ENCODE results near the gene TOMM20.
"Not testable (repeated sequence)": the region's sequence is repeated elsewhere in the genome, so short reads cannot be mapped to it uniquely, and the experiment has no call there.

TOMM20 gene

GRCh38 chr1:235093013-235093695, 35.5 kb downstream of the TOMM20 start:
- H3K4me3 ChIP-seq (replicated peaks; ENCODE audit: low read depth, low read length): no peak overlapping the region
- no peak for DNase-seq (ENCODE audit: extremely low read depth, insufficient read length)

GRCh38 chr1:235092415-235092814, 36.2 kb downstream of the TOMM20 start:
- not testable (repeated sequence) for H3K36me3 ChIP-seq (ENCODE audit: control insufficient read depth, insufficient read depth, low read length); DNase-seq (ENCODE audit: extremely low read depth, insufficient read length); H3K27me3 ChIP-seq (replicated peaks; ENCODE audit: control insufficient read depth, insufficient read depth, low read length); H3K4me3 ChIP-seq (replicated peaks; ENCODE audit: low read depth, low read length)

More at GRCh38 chr1:235093013-235093695, 35.5 kb downstream of the TOMM20 start:
- Histone ChIP-seq H3K36me3 (ENCODE audit: control insufficient read depth, insufficient read depth, low read length) (no peaks in the 10 kb centered on the region), H3K27me3 (replicated peaks; ENCODE audit: control insufficient read depth, insufficient read depth, low read length) (no peaks in the 10 kb centered on the region; the same call in 1 of the 2 replicates)
- TF ChIP-seq CTCF (IDR thresholded peaks at IDR 0.05; ENCODE audit: insufficient read depth, low read length, poor library complexity, severe bottlenecking): no peak

GRCh38 chr1:235092045-235092406, 36.6 kb downstream of the TOMM20 start:
- not testable (repeated sequence) for H3K36me3 ChIP-seq (ENCODE audit: control insufficient read depth, insufficient read depth, low read length); H3K4me3 ChIP-seq (replicated peaks; ENCODE audit: low read depth, low read length); H3K27me3 ChIP-seq (replicated peaks; ENCODE audit: control insufficient read depth, insufficient read depth, low read length); DNase-seq (ENCODE audit: extremely low read depth, insufficient read length)

GRCh38 chr1:235091319-235092044, 37.2 kb downstream of the TOMM20 start:
- DNase-seq (ENCODE audit: extremely low read depth, insufficient read length); H3K27me3 ChIP-seq (replicated peaks; ENCODE audit: control insufficient read depth, insufficient read depth, low read length); H3K4me3 ChIP-seq (replicated peaks; ENCODE audit: low read depth, low read length); H3K36me3 ChIP-seq (ENCODE audit: control insufficient read depth, insufficient read depth, low read length): not testable (repeated sequence)

GRCh38 chr1:235090406-235091069, 38.1 kb downstream of the TOMM20 start:
- Histone ChIP-seq H3K4me3 (replicated peaks; ENCODE audit: low read depth, low read length) (no peak overlapping the region), H3K27me3 (replicated peaks; ENCODE audit: control insufficient read depth, insufficient read depth, low read length) (no peaks in the 10 kb centered on the region), H3K36me3 (ENCODE audit: control insufficient read depth, insufficient read depth, low read length) (no peaks in the 10 kb centered on the region)
- TF ChIP-seq CTCF (IDR thresholded peaks at IDR 0.05; ENCODE audit: insufficient read depth, low read length, poor library complexity, severe bottlenecking): no peak
- no peak for DNase-seq (ENCODE audit: extremely low read depth, insufficient read length)

- TF ChIP-seq CTCF (IDR thresholded peaks at IDR 0.05; ENCODE audit: insufficient read depth, low read length, poor library complexity, severe bottlenecking): no peak
- Histone ChIP-seq H3K4me3 (replicated peaks; ENCODE audit: low read depth, low read length) (no peak overlapping the region), H3K27me3 (replicated peaks; ENCODE audit: control insufficient read depth, insufficient read depth, low read length) (no peaks in the 10 kb centered on the region), H3K36me3 (ENCODE audit: control insufficient read depth, insufficient read depth, low read length) (no peaks in the 10 kb centered on the region)
- DNase-seq (ENCODE audit: extremely low read depth, insufficient read length): no peak
Measured at GRCh38 chr1:235088907-235089306, 39.7 kb downstream of the TOMM20 start.

- TF ChIP-seq CTCF (IDR thresholded peaks at IDR 0.05; ENCODE audit: insufficient read depth, low read length, poor library complexity, severe bottlenecking): no peak
- Histone ChIP-seq H3K36me3 (ENCODE audit: control insufficient read depth, insufficient read depth, low read length) (no peaks in the 10 kb centered on the region), H3K4me3 (replicated peaks; ENCODE audit: low read depth, low read length) (no peak overlapping the region), H3K27me3 (replicated peaks; ENCODE audit: control insufficient read depth, insufficient read depth, low read length) (no peaks in the 10 kb centered on the region)
- DNase-seq (ENCODE audit: extremely low read depth, insufficient read length): no peak
Measured at GRCh38 chr1:235088430-235088829, 40.2 kb downstream of the TOMM20 start.
